Erythroblast (primary cell): ENCODE data around the gene CHRM4.

Experiments used
- GATA1 ChIP-seq: IDR thresholded peaks from 2 replicates; pipeline ENCODE4 v1.6.1; 2011; ENCODE audit warnings: low read depth, mild to moderate bottlenecking, control low read depth, low read length, moderate library complexity
- POLR2A ChIP-seq: IDR thresholded peaks from 2 replicates; pipeline ENCODE4 v1.6.1; 2011; ENCODE audit warnings: mild to moderate bottlenecking, low read length

DNA sequence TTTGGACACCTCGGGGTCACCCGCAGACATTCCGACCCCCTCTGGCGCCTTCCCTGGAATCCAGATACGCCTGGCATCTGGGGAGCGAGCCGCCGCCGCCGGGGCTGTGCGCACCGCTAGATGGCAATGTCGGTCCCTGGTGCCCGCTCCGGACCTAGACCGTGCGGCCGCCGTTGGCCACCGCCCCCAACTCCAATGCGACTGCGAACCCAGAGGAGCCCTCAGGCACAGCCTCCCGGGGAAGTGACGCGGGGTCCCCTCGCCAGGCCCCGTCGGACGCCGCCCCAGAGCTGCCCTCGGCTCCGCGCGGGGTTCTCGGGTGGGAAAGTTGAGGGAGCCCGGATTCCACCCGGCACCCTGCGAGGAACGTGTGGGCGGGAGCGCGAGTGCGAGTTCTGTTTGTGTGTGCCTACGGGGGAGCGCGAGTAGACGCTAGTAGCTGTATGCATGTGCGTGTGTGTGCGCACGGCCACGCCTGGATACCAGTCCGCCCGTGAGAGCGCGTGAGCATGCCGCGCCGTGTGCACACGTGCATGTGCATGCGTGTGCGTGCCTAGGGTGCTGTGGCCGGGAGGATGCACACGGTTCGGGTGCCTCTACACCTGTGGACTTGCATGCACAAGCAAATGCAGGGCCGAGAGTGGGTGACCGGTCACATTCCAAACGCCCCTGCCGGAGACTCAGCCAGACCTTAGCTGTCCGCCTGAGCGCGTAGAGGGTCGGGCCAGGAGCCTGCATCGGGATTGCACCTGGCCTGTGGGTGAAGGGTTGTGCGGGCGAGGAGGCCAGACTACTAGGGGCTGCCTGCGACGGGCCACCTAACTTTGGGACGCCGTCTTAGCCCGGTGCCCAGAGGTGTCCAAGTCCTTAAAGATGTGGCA lies 1.9 kb downstream of the CHRM4 start:
- TF ChIP-seq POLR2A (no peak), GATA1 (no peak)
